ENCODE measurements around the gene LSM14B.
"Not testable (repeated sequence)": the region's sequence is repeated elsewhere in the genome, so short reads cannot be mapped to it uniquely, and the experiment has no call there.

LSM14B gene

DNA sequence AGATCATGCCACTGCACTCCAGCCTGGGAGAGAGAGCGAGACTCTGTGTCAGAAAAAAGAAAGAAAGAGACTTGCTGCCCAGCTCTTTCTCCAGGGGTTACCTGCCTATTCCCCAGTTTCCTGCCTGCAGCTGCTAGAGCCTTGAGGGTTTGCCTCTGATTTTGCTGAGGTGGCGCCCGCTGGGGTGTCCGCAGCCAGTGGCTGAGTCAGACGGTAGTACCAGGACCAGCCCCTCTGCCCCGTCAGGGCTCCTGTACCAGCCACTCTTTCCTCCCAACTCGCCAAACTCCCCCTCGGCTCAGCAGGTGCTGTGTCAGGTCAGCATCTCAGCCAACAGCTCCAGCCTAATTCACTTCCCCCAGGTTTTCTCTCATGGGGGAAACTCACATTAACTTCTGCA, 7.4 kb upstream of the LSM14B start:
- TF ChIP-seq, protein P1, sequence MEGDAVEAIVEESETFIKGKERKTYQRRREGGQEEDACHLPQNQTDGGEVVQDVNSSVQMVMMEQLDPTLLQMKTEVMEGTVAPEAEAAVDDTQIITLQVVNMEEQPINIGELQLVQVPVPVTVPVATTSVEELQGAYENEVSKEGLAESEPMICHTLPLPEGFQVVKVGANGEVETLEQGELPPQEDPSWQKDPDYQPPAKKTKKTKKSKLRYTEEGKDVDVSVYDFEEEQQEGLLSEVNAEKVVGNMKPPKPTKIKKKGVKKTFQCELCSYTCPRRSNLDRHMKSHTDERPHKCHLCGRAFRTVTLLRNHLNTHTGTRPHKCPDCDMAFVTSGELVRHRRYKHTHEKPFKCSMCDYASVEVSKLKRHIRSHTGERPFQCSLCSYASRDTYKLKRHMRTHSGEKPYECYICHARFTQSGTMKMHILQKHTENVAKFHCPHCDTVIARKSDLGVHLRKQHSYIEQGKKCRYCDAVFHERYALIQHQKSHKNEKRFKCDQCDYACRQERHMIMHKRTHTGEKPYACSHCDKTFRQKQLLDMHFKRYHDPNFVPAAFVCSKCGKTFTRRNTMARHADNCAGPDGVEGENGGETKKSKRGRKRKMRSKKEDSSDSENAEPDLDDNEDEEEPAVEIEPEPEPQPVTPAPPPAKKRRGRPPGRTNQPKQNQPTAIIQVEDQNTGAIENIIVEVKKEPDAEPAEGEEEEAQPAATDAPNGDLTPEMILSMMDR (IDR thresholded peaks at IDR 0.05; ENCODE audit: borderline replicate concordance, insufficient read depth, low read depth, low read length), result no peak
- H3K4me3 ChIP-seq (ENCODE audit: low read depth, low read length), result no peak overlapping the region

DNA sequence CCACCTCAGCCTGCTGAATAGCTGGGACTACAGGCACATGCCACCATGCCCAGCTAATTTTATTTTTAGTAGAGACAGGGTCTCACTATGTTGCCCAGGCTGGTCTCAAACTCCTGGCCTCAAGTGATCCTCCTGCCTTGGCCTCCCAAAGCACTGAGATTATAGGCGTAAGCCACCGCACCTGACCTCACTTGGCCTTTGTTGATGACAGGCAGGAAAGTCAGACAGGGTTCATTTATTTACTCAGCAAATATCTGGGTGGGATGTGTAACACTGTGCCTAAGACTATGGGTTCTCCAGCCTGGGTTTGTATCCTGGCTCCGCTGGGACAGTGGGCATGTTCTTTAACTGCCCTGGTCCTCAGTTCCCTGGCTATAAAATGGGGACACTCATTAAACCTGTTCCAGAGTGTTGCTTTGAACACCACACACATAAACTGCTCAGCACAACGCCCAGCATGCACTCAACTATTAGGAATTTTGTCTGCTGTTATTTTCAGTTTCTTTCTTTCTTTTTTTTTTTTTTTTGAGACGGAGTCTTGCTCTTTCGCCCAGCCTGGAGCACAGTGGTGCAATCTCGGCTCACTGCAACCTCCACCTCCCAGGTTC, 6.4 kb upstream of the LSM14B start:
- H3K4me3 ChIP-seq (ENCODE audit: low read depth, low read length), result not testable (repeated sequence)

DNA sequence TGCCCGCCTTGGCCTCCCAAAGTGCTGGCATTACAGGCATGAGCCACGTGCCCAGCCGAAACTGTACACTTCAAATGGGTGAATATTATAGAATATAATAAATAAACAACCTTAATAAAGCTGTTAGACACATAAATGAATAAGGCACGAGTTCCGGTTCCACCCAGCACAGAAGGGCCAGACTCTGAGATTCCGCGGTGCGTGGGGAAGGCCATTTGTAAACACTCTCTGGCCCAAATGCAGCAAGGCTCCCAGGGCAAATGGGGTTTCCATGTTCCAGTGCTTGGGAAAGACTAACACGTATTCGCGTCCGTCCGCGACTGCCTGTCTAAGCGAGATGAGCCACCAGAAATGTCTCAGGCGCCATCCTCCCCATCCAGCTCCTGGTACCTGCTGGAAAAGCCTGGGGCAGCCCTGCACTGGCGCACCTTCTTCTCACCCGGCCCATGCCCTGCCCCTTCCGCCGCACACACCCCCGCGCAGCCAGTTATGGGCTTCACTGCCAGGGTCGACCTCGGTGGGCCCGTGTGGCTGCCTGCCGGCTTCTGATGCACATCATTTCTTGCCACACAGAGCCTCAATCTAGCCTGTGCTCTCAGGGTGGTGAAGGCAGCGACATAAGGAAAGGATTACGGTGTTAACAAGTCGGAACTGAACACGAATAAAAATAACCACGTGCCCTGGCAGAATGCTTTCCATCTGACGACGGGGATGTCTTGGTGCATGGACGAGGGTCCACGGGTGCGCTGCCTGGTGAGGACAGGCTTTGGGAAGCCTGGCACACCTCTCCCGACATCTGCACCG, 5.5 kb upstream of the LSM14B start:
- TF ChIP-seq, protein P1 (IDR thresholded peaks at IDR 0.05; ENCODE audit: borderline replicate concordance, insufficient read depth, low read depth, low read length), result no peak
- no peak overlapping the region for H3K4me3 ChIP-seq (ENCODE audit: low read depth, low read length)

GRCh38 chr20:62117362-62117646, 5.0 kb upstream of the LSM14B start:
- TF ChIP-seq, protein P1 (IDR thresholded peaks at IDR 0.05; ENCODE audit: borderline replicate concordance, insufficient read depth, low read depth, low read length), result no peak
- H3K4me3 ChIP-seq (ENCODE audit: low read depth, low read length), result no peak overlapping the region

GRCh38 chr20:62117658-62118057, 4.6 kb upstream of the LSM14B start:
- TF ChIP-seq, protein P1 (IDR thresholded peaks at IDR 0.05; ENCODE audit: borderline replicate concordance, insufficient read depth, low read depth, low read length), result no peak

DNA sequence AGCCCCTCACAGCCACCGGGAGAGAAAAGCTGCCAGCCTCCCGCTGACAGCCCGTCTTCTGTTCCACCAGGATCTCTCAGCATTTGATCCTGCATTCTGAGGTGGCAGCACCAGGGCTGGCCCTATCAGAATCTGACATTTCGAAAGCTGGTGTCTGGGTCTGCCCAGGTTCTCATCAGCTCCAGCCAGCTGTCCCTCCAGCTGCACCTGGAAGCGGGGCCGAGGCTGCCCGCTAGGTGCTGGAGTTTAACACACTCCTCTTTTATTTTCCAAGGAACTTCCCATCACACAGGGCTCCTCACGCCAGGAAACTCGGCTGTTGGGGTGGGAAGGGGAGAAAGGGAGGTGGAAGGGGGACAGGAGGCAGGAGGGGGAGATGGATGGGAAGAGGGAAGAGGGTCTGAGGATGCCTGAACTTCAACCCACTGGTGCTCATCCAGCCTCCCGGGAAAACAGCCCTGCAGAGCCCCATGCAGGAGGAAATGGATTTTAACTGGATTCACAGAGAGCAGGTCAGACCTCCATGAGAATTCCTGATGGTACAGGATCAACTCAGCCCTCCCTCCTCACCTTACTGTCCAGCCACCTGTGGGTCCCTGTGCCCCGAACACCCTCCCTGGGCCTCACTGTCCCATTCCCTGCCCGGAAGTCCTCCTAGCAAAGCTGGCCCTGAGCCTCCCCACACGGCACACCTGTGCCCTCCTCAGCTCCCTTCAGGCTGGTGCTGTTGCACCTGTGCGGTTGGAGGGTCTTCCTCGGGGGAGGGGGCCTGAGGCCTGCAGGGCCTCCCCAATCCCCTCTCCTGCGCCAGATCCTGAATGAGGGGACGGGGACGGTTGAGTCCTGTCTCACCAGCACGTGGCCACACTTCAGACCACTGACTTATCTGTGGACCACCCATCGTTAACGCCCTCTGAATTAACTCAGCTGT, 3.9 kb upstream of the LSM14B start:
- TF ChIP-seq, protein P1 (IDR thresholded peaks at IDR 0.05; ENCODE audit: borderline replicate concordance, insufficient read depth, low read depth, low read length), result no peak
- H3K4me3 ChIP-seq (ENCODE audit: low read depth, low read length), result no peak overlapping the region

More at GRCh38 chr20:62117658-62118057, 4.6 kb upstream of the LSM14B start:
- H3K4me3 ChIP-seq (ENCODE audit: low read depth, low read length), result no peak overlapping the region

DNA sequence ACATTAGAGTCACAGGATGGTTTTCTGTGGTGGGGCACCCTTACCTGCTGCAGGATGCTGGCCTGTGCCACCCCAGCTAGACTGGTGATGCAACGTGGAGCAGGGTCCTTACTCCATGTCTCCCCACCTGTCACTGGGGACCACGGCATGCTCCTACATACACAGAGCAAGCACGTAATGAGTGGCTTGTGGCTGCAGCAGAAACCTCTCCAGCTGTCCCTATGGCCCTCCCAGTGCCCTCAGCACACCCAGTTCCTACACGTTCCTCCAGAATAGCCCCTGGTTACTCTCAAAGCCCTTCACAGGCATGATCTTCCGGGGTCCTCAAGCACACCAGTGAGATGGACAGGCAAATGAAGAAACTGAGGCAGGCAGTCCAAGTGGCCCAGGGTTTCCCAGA, 3.2 kb upstream of the LSM14B start:
- no peak overlapping the region for H3K4me3 ChIP-seq (ENCODE audit: low read depth, low read length)

More for the DNA sequence above, 3.2 kb upstream of the LSM14B start:
- TF ChIP-seq, protein P1 (IDR thresholded peaks at IDR 0.05; ENCODE audit: borderline replicate concordance, insufficient read depth, low read depth, low read length), result no peak
